HG03378 (cell line): ENCODE measurements around the gene CDH1.
A peak's percentile ranks its signal among the peaks of the same experiment; 100 is the strongest.
"Not testable (repeated sequence)": the region's sequence is repeated elsewhere in the genome, so short reads cannot be mapped to it uniquely, and the experiment has no call there.

Source experiments
- ATAC-seq: cut with Tn5 transposase; IDR thresholded peaks from one replicate; pipeline ENCODE4 v1.9.1; 2021; ENCODE audit warnings: mild to moderate bottlenecking, moderate library complexity; ENCODE audit not compliant: unreplicated experiment

CDH1 gene

DNA sequence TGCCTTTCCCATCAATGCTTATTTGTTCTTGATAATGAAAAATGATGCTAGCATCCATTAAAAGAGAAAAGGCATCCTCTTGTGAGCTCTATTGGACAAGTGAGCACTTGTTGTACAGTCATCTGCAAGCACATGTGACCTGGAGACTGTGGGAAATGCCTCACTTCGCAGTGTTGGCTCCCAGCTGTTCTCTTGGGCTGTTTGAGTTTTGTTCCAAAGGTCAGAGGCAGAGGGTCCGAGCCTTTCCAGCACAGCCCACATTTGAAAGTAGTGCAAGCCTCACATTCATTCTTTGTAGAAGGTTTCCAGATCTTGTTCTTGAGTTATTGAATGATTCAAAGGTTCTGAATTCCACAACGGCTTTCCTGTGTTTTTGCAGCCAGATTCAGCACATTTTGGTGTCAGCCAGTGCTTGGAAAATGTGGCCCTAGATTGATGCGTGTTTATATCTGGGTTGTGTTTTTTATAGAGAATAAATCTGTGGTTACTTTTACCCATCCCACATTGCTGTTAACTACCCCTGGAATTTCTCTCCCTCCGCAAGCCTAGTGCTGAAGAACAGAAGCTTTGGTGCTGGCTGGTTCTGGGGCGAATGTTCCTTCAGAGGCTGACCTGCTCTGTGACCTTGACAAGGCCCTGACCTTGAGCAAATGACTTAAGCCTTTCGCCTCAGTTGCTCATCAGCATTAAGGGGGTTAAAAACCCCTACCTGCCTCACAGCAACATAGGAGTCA, 49.8 kb downstream of the CDH1 start:
- ATAC-seq = no peak

DNA sequence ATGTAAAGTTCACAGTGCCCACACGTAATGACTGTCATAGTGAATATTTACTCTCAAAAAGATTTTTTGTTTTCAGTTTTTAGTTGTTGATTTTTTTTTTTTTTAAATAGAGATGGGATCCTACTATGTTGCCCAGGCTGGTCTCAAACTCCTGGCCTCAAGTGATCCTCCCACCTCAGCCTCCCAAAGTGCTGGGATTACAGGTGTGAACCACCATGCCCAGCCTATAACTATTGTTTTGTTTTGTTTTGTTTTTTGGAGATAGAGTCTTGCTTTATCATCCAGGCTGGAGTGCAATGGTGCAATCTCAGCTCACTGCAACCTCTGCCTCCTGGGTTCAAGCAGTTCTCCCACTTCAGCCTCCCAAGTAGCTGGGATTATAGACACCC, 50.3 kb downstream of the CDH1 start:
- not testable (repeated sequence) for ATAC-seq

DNA sequence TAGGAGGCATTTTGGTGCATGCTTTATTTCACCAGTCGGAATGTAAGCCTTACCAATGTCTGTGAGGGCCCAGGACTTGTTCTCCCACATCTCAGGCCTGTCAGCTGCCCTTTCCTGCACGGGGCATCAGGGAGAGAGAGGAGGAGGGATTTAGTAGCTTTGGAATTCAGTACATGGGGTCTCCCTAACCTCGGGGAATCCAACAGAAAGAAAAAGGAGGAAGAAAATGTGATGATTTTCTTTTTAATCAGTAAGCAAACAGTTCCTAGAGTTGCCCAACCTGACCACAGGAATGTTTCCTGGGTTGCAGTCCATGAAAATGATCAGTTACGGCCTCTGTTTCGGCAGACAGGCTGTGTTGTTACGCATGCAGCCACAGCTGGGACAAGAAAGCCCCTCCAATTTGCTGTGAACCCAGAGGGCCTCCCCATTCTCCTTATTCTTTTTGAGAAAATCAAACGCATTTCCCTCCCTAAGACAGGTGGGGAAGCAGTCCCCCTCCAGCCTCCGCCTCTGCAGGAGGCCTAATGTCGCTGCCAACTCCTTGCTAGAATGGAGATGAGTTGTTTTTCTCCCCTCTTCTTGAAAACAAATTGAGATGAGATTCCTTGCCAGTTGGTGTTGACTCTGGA, 53.2 kb downstream of the CDH1 start:
- no peak for ATAC-seq

DNA sequence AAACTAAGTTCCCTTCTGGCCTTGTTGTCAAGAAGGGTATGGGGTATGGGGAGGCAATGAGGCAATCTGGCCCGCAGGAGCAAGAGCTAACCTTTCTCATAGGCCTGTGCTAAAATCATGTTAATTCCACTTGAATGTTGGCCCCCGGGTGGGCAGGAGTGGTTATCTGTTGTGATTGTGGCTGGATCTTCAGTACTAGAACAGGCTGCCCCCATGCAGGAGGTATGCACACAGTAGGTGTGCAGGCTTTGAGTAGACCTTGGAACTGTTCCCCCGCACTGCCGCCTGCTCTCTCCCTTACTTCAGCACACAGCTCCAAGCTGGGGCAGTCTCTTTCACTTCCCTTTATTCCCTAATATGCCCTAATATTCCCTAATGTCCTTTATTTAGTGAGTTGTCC, 53.9 kb downstream of the CDH1 start:
- no peak for ATAC-seq

DNA sequence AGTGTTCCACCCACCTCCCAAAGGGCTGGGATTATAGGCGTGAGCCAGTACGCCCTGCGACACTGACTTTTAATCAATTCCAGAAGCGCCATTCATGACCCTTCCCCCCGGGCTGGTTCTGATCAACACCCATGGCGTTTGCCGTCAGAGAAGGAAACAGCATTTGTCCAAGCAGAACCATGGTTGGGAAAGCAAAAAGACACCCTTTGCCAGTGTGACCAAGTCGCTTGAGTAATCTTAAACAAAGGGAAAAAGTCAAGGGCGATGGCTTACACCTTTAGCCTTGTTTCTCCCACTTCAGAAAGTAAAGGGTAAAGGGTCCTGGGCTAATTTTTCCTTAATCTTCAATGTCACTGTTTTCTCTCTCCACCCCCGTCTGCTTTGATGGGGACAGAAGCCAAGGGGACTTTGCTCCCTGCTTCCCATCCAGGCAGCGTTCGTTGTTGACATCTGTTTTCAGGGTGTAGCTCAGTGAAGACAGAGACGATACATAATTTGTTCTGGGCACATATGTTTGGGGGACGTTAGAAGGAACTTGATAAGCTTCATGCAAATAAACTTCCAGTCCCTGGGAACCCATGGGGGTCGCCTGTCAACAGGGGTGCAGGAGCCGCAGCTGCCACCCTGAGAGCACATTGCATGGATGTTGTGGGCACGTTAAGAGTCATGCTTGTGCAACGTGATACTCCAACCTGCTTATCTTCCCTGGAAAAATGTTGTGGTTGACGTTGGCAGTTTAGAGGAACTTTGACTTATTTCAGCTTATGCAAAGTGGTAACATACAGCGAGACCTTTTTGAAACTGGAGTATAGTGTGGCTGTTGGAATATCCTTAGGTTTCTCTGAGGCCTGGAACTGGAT, 55.6 kb downstream of the CDH1 start:
- no peak for ATAC-seq

DNA sequence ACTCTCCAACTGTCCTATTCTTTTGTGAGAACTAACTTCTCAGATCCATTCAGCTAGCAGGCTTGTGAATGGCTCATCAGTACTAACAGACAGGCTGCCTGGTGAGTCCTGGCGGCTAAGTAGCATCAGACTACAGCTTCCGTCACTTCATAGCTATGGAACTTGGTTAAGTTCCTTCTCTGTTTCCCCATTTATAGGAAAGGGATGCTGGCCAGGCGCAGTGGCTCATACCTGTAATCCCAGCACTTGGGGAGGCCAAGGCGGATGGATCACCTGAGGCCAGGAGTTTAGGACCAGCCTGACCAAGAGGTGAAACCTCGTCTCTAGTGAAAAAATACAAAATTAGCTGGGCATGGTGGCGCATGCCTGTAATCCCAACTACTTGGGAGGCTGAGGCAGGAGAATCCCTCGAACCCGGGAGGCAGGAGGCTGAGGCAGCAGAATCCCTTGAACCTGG, 56.3 kb downstream of the CDH1 start:
- ATAC-seq = no peak

DNA sequence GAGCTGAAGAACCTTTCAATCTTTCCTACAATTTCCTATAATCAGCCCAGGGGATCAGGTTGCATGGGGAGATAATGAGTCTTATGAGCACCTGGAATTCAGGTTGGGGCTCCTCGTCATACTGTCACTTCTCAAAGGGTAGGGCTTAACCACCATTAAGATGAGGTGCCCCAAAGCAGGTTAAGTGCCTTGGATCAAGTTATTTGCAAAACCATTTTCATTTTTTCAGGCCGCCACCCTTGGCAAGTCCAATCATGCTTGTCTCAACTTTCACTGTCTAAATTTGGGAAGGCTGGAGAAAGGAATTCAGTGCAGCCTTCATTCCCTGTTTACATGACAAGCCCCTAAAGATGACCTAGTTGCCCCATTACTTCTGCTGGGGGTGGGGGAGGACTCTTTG, 61.3 kb downstream of the CDH1 start:
- ATAC-seq = no peak

DNA sequence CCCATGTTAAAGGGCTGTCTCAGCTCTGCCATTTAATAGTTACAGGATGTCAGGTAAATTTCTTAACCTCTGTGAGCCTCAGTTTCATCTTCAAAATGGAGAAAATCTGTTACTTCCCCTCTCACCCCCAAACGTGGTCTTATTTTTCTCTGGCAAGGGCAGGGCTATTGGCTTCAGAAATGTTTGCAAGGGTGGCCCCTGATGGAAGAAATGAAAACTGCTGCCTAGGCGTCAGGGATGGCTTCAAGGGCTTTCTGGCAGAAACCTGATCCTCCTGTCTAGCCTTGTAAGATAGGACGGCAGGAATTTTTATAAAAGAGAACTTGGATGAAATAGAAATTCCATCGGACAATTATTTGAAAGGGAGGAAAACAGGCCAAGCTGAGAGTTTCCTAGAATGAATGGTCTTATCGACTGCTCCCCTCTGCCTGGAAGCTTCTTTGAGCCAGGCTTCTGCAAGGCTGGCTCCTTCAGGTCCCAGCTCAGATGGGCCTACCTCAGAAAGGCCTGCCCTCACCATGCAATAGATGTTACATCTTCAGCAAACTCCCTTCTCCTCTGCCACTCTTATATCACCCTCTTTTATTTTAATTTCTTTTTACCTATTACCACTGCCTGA, 63.3 kb downstream of the CDH1 start:
- peak; percentile 62 for ATAC-seq

DNA sequence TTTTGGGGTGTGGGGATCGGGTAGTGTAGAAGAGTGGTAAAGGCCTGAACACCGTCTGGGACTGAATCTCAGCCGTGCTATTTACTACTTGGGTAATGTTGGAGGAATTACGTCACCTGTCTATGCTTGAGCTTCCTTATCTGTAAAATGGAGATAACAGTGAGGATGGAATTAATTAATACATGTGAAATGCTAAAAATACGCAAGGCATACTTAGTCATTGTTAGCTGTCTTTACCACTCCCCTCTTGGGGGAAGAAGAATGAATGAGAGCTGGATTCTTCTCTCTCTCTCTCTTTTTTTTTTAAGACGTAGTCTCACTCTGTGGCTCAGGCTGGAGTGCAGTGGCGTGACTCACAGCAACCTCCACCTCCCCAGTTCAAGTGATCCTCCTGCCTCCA, 65.1 kb downstream of the CDH1 start:
- ATAC-seq = no peak

DNA sequence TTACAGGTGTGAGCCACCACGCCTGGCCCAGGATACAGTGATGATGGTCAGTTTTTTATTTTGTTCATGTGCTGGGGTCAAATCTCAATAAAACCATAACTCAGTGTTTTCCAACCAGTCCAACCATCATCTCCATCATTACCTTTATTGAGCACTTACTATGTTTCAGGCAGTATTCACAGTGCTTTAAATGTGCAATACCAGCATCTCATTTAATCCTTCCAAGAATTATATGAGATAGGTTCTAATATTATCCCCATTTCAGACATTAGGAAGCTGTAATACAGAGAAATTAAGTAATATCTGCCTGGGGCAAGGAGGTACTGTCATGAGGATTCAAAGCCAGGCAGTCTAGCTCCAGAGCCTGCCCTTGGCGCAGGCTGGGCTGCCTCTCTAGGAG, 69.3 kb downstream of the CDH1 start:
- no peak for ATAC-seq

DNA sequence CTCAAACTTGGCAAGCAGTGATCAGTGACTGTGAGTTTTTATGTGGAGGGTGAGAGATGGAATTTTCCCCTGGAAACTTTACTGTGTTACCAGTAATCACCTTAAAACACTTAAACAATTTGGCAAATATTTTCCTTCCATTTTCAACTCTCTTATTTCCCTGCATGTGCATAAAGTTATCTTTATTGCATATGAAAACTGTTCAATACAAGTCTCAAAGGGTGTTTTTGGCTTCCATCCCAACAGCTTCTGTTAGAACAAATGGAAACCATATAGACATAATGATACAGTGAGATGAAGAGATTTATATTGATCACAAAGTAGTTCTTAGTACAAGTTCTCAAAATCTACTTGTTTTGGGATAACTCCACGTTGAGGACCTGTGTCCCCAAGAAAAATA, 69.9 kb downstream of the CDH1 start:
- ATAC-seq = no peak

DNA sequence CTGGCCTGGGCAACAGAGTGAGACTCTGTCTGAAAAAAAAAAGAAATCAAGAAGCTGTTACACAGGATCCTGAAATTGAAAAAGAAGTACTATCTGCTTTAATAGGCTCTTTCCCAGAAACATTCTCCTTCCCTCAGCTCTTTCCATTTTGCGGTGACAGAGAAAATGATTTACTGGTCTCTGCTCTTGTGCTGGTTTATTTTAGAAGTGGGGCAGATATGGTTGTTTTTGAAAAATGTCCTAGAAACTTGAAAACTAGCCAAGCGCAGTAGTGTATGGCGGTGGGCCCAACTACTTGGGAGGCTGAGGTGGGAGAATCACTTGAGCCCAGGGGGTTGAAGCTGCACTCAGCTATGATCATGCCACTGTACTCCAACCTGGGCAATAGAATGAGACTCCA, 77.4 kb downstream of the CDH1 start:
- ATAC-seq = no peak

DNA sequence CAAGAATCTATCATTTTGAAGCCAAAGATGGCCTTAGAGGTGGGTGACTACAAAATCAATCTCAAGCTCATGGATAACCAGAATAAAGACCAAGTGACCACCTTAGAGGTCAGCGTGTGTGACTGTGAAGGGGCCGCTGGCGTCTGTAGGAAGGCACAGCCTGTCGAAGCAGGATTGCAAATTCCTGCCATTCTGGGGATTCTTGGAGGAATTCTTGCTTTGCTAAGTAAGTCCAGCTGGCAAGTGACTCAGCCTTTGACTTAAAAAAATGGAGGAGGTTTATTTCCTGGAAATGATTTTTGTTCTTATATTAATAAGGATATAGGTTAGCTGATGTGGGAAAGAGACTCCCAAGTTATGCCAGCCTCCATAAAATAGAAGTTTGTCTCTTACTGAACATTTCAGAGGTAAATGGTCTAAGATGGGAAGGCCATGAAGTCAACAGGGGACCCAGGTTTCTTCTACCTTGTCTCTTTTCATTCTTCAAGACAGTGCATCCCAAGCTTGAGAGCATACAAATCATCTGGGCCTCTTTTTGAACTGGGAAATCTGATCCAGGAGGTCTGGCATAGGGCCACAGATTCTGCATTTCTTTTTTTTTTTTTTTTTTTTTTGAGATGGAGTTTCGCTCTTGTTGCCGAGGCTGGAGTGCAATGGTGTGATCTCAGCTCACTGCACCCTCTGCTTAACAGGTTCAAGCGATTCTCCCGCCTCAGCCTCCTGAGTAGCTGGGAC, 86.5 kb downstream of the CDH1 start:
- ATAC-seq = no peak

DNA sequence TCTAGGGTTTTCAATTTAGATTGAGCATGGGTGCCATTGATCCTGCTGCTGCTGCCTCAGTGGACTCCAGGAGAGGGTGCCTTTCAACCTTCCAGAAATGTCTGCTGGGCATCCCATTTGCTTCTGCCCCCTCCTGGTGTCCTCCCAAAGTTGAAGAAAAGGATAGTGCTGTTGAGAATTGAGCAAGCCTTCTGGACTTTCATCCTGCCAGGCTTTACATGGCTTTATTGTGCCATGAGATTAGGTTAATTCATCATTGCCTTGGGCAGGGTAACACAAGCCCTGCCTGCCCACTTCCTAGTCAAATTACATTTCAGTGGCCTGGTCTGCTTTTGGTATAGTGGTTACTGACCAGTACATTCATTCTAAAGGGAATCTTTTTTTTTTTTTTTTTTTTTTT, 88.3 kb downstream of the CDH1 start:
- ATAC-seq = no peak

DNA sequence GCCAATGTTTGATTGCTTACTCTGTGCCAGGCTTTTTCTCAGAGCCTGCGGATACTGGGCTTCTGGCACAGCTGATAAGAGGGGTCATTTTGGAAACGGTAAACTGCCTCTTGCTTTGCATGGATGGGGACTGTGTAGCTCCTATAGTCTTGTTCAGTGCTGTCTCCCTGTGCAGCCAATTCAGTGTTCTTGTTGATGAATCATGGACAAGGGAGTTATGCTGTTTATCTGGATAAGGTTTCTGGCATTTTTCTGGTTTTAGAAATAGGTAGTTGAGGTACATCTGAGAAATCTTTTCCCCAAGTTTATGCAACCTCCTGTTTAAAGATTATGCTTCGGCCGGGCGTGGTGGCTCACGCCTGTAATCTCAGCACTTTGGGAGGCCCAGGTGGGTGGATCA, 89.6 kb downstream of the CDH1 start:
- ATAC-seq = no peak

DNA sequence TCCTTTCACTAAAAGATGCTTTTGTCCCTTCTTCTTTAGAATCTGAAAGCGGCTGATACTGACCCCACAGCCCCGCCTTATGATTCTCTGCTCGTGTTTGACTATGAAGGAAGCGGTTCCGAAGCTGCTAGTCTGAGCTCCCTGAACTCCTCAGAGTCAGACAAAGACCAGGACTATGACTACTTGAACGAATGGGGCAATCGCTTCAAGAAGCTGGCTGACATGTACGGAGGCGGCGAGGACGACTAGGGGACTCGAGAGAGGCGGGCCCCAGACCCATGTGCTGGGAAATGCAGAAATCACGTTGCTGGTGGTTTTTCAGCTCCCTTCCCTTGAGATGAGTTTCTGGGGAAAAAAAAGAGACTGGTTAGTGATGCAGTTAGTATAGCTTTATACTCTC, 96.2 kb downstream of the CDH1 start:
- no peak for ATAC-seq

DNA sequence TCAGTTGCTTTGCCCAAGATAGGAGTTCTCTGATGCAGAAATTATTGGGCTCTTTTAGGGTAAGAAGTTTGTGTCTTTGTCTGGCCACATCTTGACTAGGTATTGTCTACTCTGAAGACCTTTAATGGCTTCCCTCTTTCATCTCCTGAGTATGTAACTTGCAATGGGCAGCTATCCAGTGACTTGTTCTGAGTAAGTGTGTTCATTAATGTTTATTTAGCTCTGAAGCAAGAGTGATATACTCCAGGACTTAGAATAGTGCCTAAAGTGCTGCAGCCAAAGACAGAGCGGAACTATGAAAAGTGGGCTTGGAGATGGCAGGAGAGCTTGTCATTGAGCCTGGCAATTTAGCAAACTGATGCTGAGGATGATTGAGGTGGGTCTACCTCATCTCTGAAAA, 97.5 kb downstream of the CDH1 start:
- ATAC-seq = no peak

DNA sequence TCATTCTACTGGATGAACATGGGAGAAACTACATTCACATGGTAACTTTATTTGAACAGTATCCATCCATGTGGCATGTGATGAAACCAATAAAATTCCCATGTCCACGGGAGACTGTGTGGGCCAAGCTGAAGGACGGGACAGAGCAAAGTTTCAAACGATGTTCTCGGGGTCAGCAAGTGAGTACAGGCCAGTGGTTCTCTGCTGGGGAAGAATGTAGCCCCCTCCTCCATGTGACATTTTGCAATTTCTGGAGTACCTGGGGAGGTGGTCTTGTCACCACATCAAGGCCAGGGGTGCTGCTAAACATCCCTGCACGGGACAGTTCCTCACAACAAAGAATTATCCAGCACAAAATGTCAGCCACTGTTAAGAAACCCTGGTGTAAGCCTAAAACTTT, 98.9 kb downstream of the CDH1 start:
- no peak for ATAC-seq

DNA sequence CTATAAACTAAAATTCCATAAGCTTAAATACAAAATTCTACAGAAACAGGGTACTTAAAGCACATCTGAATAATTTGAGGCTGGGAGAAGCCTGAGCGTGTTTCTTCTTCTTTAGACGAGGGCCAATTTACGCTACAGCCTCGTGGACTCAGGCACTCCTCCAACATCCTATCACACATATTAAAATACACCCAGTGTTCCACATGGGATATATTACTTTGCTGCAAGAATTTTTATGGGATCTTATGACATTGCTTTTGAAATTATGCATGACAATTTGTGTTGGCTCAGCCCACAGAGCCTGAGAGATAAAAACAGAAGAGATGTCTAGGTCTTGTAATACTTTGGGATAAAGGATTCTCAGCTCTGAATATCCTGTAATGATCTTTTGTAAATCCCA, 102.7 kb downstream of the CDH1 start:
- ATAC-seq = no peak

DNA sequence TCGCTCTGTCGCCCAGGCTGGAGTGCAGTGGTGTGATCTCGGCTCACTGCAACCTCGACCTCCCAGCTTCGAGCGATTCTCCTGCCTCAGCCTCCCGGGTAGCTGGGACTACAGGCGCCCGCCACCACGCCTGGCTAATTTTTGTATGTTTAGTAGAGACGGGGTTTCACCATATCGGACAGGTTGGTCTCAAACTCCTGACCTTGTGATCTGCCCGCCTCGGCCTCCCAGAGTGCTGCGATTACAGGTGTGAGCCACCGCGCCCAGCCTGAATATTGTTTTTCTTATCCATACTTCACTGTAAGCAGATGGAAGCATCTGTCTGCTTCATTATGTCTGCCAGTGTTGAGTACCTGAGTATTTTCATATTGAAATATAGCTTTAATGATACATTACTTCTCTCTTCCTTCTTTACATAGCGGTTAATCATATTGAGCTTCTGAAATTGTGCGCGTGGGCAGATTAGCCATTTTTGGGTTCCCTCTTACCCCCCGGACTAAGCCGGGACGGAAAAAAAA, 105.9 kb downstream of the CDH1 start:
- ATAC-seq = not testable (repeated sequence)
